Ishikawa (cell line): ENCODE measurements around the gene YPEL3.

Source experiments
- CEBPB ChIP-seq: IDR thresholded peaks from 2 replicates; pipeline ENCODE4 v1.6.1; 2012
- CREB1 ChIP-seq: IDR thresholded peaks from 2 replicates; pipeline ENCODE4 v1.6.1; 2012; ENCODE audit warnings: low read depth
- EGR1 ChIP-seq: IDR thresholded peaks from 2 replicates; pipeline ENCODE4 v1.6.1; 2012
- EP300 ChIP-seq: IDR thresholded peaks from 2 replicates; pipeline ENCODE4 v1.6.1; 2012; ENCODE audit warnings: borderline replicate concordance
- FOXM1 ChIP-seq: IDR thresholded peaks from 2 replicates; pipeline ENCODE4 v1.6.1; 2012; ENCODE audit warnings: low read depth, borderline replicate concordance
- MAX ChIP-seq: IDR thresholded peaks from 2 replicates; pipeline ENCODE4 v1.6.1; 2012
- NFIC ChIP-seq: IDR thresholded peaks from 2 replicates; pipeline ENCODE4 v1.6.1; 2012
- RAD21 ChIP-seq: IDR thresholded peaks from 2 replicates; pipeline ENCODE4 v1.6.1; 2012; ENCODE audit warnings: low read depth
- REST ChIP-seq: IDR thresholded peaks from 2 replicates; pipeline ENCODE4 v1.6.1; 2012; ENCODE audit warnings: low read depth, mild to moderate bottlenecking
- TAF1 ChIP-seq: IDR thresholded peaks from 2 replicates; pipeline ENCODE4 v1.6.1; 2012; ENCODE audit warnings: low read depth, mild to moderate bottlenecking
- TCF12 ChIP-seq: IDR thresholded peaks from 2 replicates; pipeline ENCODE4 v1.6.1; 2012; ENCODE audit warnings: low read depth
- TEAD4 ChIP-seq: IDR thresholded peaks from 2 replicates; pipeline ENCODE4 v1.6.1; 2012
- USF1 ChIP-seq: IDR thresholded peaks from 2 replicates; pipeline ENCODE4 v1.6.1; 2012
- YY1 ChIP-seq: IDR thresholded peaks from 2 replicates; pipeline ENCODE4 v1.6.1; 2012; ENCODE audit warnings: low read depth
- ZBTB7A ChIP-seq: IDR thresholded peaks from 2 replicates; pipeline ENCODE4 v1.6.1; 2012; ENCODE audit warnings: low read depth

YPEL3 gene

GRCh38 chr16:30143347-30143702, 47.3 kb upstream of the YPEL3 start:
- TF ChIP-seq EGR1, result no peak
- no peak for TF ChIP-seq FOXM1
- TF ChIP-seq RAD21, result no peak
- TF ChIP-seq TAF1, result no peak
- no peak for TF ChIP-seq CREB1
- TF ChIP-seq TEAD4, result no peak
- TF ChIP-seq MAX, result no peak
- TF ChIP-seq ZBTB7A, result no peak
- no peak for TF ChIP-seq NFIC
- no peak for TF ChIP-seq EP300
- no peak for TF ChIP-seq TCF12
- no peak for TF ChIP-seq YY1
- TF ChIP-seq CEBPB, result no peak
- no peak for TF ChIP-seq REST

GRCh38 chr16:30142672-30143346, 46.8 kb upstream of the YPEL3 start:
- TF ChIP-seq REST, result no peak
- TF ChIP-seq RAD21, result peak; percentile 52

GRCh38 chr16:30141750-30142149, 45.7 kb upstream of the YPEL3 start:
- TF ChIP-seq TCF12, result no peak
- TF ChIP-seq CREB1, result no peak
- TF ChIP-seq FOXM1, result no peak
- no peak for TF ChIP-seq MAX
- TF ChIP-seq USF1, result no peak

GRCh38 chr16:30139583-30140481, 43.8 kb upstream of the YPEL3 start:
- TF ChIP-seq RAD21 (no peak), EP300 (no peak), YY1 (no peak), TEAD4 (no peak), NFIC (no peak), EGR1 (no peak), CREB1 (no peak), TCF12 (no peak), FOXM1 (no peak), REST (no peak), CEBPB (no peak), ZBTB7A (no peak)

- TF ChIP-seq USF1 (no peak), TCF12 (no peak), FOXM1 (no peak), CREB1 (no peak), TEAD4 (no peak), TAF1 (no peak), MAX (no peak), YY1 (no peak), EGR1 (no peak)
Measured at GRCh38 chr16:30137897-30138296, 41.9 kb upstream of the YPEL3 start.
